KMS-11 (cell line): ENCODE data around the gene TMPRSS13.

Source experiments
- H2AFZ ChIP-seq: fragments of 200-600 bp; sonication (generic); 2 replicates; pipeline ENCODE4 v1.6.1; 2016; ENCODE audit warnings: antibody characterized with exemption, mixed run types, low read depth
- H3K27ac ChIP-seq: fragments of 200-600 bp; sonication (generic); 2 replicates; pipeline ENCODE4 v1.6.1; 2016; ENCODE audit warnings: mild to moderate bottlenecking, mixed run types
- H3K27me3 ChIP-seq: fragments of 200-600 bp; sonication (generic); 2 replicates; pipeline ENCODE4 v1.6.1; 2017; ENCODE audit warnings: mild to moderate bottlenecking, low read depth, mixed run types, moderate library complexity; ENCODE audit not compliant: insufficient read depth
- H3K36me3 ChIP-seq: fragments of 200-600 bp; sonication (generic); 2 replicates; pipeline ENCODE4 v1.6.1; 2017; ENCODE audit warnings: mild to moderate bottlenecking, mixed run types; ENCODE audit not compliant: insufficient read depth
- H3K4me1 ChIP-seq: fragments of 200-600 bp; sonication (generic); 2 replicates; pipeline ENCODE4 v1.6.1; 2016; ENCODE audit warnings: mild to moderate bottlenecking, low read depth, mixed run types; ENCODE audit not compliant: poor library complexity, severe bottlenecking
- H3K4me2 ChIP-seq: fragments of 200-600 bp; sonication (generic); 2 replicates; pipeline ENCODE4 v1.7.0; 2016; ENCODE audit warnings: mild to moderate bottlenecking, mixed run types
- H3K4me3 ChIP-seq: fragments of 200-600 bp; sonication (generic); IDR thresholded peaks from 2 replicates; pipeline ENCODE4 v1.6.1; 2017; ENCODE audit warnings: low read depth, low read length, mixed read lengths; ENCODE audit not compliant: insufficient read depth
- H3K79me2 ChIP-seq: fragments of 200-600 bp; sonication (generic); 2 replicates; pipeline ENCODE4 v1.6.1; 2016; ENCODE audit warnings: low read depth, mixed run types; ENCODE audit not compliant: insufficient read depth
- H3K9ac ChIP-seq: fragments of 200-600 bp; sonication (generic); 2 replicates; pipeline ENCODE4 v1.6.1; 2016; ENCODE audit warnings: mild to moderate bottlenecking, mixed run types
- H4K20me1 ChIP-seq: fragments of 200-600 bp; sonication (generic); 2 replicates; pipeline ENCODE4 v1.6.1; 2016; ENCODE audit warnings: mild to moderate bottlenecking, mixed run types; ENCODE audit not compliant: insufficient read depth
- TF ChIP-seq, protein P1 (sequence below): fragments of 200-600 bp; sonication (generic); conservative IDR thresholded peaks from 2 replicates; pipeline ENCODE4 v1.6.1; 2017; ENCODE audit warnings: low read depth, mild to moderate bottlenecking, antibody characterized with exemption, low read length, moderate library complexity, mixed read lengths

The TMPRSS13 gene

GRCh38 chr11:117941976-117942654 lies 12.9 kb upstream of the TMPRSS13 start:
- Histone ChIP-seq H3K27ac (no peak overlapping the region), H3K36me3 (no peaks in the 10 kb centered on the region), H3K27me3 (no peaks in the 10 kb centered on the region), H3K4me2 (no peak overlapping the region), H3K79me2 (no peaks in the 10 kb centered on the region), H4K20me1 (no peaks in the 10 kb centered on the region), H3K4me3 (no peak overlapping the region), H3K9ac (no peak overlapping the region), H2AFZ (no peak overlapping the region), H3K4me1 (peaks cover 13% of the 10 kb centered on the region)
- TF ChIP-seq, protein P1, sequence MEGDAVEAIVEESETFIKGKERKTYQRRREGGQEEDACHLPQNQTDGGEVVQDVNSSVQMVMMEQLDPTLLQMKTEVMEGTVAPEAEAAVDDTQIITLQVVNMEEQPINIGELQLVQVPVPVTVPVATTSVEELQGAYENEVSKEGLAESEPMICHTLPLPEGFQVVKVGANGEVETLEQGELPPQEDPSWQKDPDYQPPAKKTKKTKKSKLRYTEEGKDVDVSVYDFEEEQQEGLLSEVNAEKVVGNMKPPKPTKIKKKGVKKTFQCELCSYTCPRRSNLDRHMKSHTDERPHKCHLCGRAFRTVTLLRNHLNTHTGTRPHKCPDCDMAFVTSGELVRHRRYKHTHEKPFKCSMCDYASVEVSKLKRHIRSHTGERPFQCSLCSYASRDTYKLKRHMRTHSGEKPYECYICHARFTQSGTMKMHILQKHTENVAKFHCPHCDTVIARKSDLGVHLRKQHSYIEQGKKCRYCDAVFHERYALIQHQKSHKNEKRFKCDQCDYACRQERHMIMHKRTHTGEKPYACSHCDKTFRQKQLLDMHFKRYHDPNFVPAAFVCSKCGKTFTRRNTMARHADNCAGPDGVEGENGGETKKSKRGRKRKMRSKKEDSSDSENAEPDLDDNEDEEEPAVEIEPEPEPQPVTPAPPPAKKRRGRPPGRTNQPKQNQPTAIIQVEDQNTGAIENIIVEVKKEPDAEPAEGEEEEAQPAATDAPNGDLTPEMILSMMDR, result no peak

DNA sequence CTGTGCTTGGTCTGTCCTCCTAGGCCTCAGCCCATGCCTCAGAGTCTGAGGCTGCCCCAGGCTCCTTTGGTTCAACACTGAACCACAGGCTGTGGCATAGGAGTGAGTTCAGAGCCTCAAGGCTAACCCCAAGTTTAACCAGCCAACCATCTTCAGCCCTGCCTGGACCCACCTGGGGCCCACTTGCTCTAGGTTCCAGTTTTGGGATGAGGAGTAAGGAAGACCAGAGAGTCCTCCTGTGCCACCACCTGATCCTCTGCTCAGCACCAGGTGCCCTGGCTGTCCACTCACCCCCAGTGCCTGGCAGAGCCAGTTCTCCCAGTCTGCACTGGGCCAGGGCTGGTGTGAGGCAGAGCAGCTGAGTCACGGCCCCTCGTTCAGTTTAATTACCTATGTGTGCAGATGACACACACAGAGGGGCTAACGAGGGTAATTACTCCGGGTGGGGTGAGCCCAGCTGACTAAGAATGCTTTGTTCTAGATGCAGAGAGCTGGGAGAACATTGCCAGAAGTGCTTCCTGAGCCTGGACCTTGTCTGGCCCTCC lies 12.0 kb upstream of the TMPRSS13 start:
- no peak overlapping the region for H3K9ac ChIP-seq
- H3K4me3 ChIP-seq, result no peak overlapping the region
- H3K4me1 ChIP-seq, result peaks cover 12% of the 10 kb centered on the region
- TF ChIP-seq, protein P1, result no peak
- no peak overlapping the region for H3K4me2 ChIP-seq
- H4K20me1 ChIP-seq, result no peaks in the 10 kb centered on the region
- H2AFZ ChIP-seq, result no peak overlapping the region
- H3K79me2 ChIP-seq, result no peaks in the 10 kb centered on the region
- no peak overlapping the region for H3K27ac ChIP-seq
- no peaks in the 10 kb centered on the region for H3K27me3 ChIP-seq
- no peaks in the 10 kb centered on the region for H3K36me3 ChIP-seq

DNA sequence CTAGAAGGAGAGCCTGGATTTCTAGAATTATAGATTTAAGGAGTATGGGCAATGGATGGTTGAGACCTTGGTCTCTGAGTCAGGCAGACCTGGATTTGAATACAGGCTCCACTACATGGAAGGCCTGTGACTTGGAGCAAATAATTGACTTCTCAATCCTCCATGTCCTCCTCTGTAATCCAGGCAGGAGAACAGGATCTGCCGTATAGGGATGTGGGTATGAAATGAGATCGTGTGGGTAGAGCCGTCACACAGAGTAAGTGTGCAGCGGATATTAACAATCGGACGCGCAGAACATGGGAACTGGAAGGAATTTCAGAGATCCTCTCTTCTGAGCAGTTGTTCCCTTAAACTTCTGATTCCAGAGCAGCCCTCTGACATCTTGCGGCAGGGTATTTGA lies 11.5 kb upstream of the TMPRSS13 start:
- H2AFZ ChIP-seq, result no peak overlapping the region
- H3K36me3 ChIP-seq, result no peaks in the 10 kb centered on the region
- TF ChIP-seq, protein P1, result no peak
- no peaks in the 10 kb centered on the region for H3K79me2 ChIP-seq
- H4K20me1 ChIP-seq, result no peaks in the 10 kb centered on the region
- H3K4me1 ChIP-seq, result peaks cover 10% of the 10 kb centered on the region
- H3K27me3 ChIP-seq, result no peaks in the 10 kb centered on the region
- H3K4me3 ChIP-seq, result no peak overlapping the region
- no peak overlapping the region for H3K9ac ChIP-seq
- H3K27ac ChIP-seq, result no peak overlapping the region
- no peak overlapping the region for H3K4me2 ChIP-seq

GRCh38 chr11:117936973-117937372 lies 7.8 kb upstream of the TMPRSS13 start:
- TF ChIP-seq, protein P1, result no peak
- H4K20me1 ChIP-seq, result no peaks in the 10 kb centered on the region
- H3K27me3 ChIP-seq, result no peaks in the 10 kb centered on the region
- H3K4me2 ChIP-seq, result no peak overlapping the region
- no peak overlapping the region for H3K27ac ChIP-seq
- H3K79me2 ChIP-seq, result no peaks in the 10 kb centered on the region
- no peaks in the 10 kb centered on the region for H3K36me3 ChIP-seq
- no peak overlapping the region for H3K9ac ChIP-seq
- no peaks in the 10 kb centered on the region for H3K4me1 ChIP-seq
- H2AFZ ChIP-seq, result no peak overlapping the region
- no peak overlapping the region for H3K4me3 ChIP-seq
